NT2/D1 (cell line): ENCODE measurements around the gene EXOC3L4.

Experiments used
- YY1 ChIP-seq: IDR thresholded peaks from 2 replicates; pipeline ENCODE4 v1.6.1; 2011; ENCODE audit not compliant: insufficient read length, insufficient read depth
- ZNF274 ChIP-seq: IDR thresholded peaks from 2 replicates; pipeline ENCODE4 v1.6.1; 2011; ENCODE audit warnings: mild to moderate bottlenecking, low read depth, low read length

- TF ChIP-seq YY1 (no peak), ZNF274 (no peak)
Measured at GRCh38 chr14:103085106-103086091, 9.1 kb upstream of the EXOC3L4 start.
